Upper lobe of left lung (tissue), 4 donors: ENCODE data around the gene YDJC.

Experiments used
- EP300 ChIP-seq, 4 donors: sonication (generic); formaldehyde crosslinking; IDR thresholded peaks; one replicate each; pipeline ENCODE4 v1.5.1; 2017; ENCODE audit warnings: antibody characterized with exemption in 4 of 4, control low read depth in 2 of 4
- POLR2AphosphoS5 ChIP-seq, 2 donors: sonication (generic); formaldehyde crosslinking; IDR thresholded peaks; one replicate each; pipeline ENCODE4 v1.5.1; 2017; ENCODE audit warnings: antibody characterized with exemption in 2 of 2

- TF ChIP-seq POLR2AphosphoS5 (IDR thresholded peaks at IDR 0.05) (no peak), EP300 (IDR thresholded peaks at IDR 0.05) (no peak)
Measured at GRCh38 chr22:21674638-21675245, 44.9 kb upstream of the YDJC start.
